AG04449 (cell line): ENCODE measurements around the gene ANO2.

Experiments used
- CTCF ChIA-PET: fragments of 350-600 bp; formaldehyde crosslinking; extraction: SDS; loops from one replicate; lab custom pipeline; 2021; ENCODE audit warnings: antibody characterized with exemption; lab: Yijun Ruan, JAX
- POLR2A ChIA-PET: fragments of 400-600, 350-600 bp; formaldehyde crosslinking; extraction: SDS; loops from one replicate; lab custom pipeline; 2020; ENCODE audit warnings: antibody characterized with exemption, inconsistent platforms; lab: Yijun Ruan, JAX
- DNase-seq: peaks from one replicate; pipeline ENCODE4 v3.0.0-alpha.2; 2010; ENCODE audit warnings: low read depth, low spot score
- H3K4me3 ChIP-seq: 2 replicates; pipeline ENCODE4 v1.5.1; 2011; ENCODE audit warnings: low read depth, mild to moderate bottlenecking, control low read depth, low read length
- TF ChIP-seq, protein P1 (sequence below): IDR thresholded peaks from one replicate; pipeline ENCODE4 v1.5.1; 2011; ENCODE audit warnings: mild to moderate bottlenecking, moderate library complexity, low read length, control low read depth, inconsistent platforms; ENCODE audit not compliant: insufficient read depth; ENCODE audit errors: missing control alignments

ANO2 gene

DNA sequence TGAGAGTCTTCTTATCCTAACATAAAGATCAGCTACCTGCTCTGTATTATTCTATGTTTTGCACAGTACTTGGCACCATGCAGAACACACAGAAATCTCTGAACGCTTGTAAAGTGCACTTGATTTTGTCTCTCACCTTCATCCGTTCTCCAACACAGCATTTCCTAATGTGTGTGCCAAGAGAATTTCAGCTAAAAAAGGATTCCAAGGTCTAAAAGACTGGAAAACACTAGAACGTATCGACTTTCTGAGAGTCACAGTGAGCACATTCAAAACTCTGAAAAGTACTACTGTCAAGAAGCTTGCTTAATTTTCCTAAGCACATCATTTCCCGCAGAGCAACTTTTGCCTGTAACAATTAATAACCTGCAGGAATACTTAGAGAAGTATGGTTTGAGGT is 211.1 kb downstream of the ANO2 start:
- no peak for DNase-seq
- H3K4me3 ChIP-seq, result no peak overlapping the region
- TF ChIP-seq, protein P1, sequence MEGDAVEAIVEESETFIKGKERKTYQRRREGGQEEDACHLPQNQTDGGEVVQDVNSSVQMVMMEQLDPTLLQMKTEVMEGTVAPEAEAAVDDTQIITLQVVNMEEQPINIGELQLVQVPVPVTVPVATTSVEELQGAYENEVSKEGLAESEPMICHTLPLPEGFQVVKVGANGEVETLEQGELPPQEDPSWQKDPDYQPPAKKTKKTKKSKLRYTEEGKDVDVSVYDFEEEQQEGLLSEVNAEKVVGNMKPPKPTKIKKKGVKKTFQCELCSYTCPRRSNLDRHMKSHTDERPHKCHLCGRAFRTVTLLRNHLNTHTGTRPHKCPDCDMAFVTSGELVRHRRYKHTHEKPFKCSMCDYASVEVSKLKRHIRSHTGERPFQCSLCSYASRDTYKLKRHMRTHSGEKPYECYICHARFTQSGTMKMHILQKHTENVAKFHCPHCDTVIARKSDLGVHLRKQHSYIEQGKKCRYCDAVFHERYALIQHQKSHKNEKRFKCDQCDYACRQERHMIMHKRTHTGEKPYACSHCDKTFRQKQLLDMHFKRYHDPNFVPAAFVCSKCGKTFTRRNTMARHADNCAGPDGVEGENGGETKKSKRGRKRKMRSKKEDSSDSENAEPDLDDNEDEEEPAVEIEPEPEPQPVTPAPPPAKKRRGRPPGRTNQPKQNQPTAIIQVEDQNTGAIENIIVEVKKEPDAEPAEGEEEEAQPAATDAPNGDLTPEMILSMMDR, result no peak
- ChIA-PET CTCF (interaction anchor here (5.2 kb wide), 1 partner anchor 11 kb away, joined by 52 read pairs; no protein-coding TSS in a partner anchor), POLR2A (no interaction called here)

DNA sequence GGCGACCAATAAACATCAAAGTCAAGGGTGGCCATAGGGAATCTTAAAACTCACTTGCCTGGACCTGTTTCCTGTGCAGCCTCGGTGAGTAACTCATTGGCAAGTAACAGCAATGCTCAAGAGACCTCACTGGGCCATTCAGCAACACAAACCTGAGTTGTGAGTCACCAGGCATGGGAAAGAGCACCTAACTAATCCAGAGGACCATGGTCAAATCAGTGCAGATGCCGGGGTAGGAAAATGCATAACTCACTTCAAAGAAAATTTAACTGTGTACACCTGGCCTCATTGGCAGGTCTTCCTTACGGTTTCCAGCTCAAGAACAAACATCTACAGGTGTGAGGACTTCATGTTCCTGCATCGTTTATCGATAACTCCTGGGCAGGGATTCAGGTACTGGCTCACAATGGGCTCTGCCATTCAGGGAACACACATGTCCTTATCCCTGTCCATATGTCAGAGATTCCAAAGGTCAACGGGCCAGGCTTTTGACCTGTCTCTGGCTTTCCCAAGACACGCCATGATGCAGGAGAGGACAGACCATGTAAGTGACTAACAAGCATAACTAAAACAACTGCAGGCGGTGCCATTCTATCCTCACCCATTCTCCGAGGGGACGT is 211.8 kb downstream of the ANO2 start:
- H3K4me3 ChIP-seq, result no peak overlapping the region
- no peak for DNase-seq
- TF ChIP-seq, protein P1, result no peak
- ChIA-PET POLR2A (no interaction called here), CTCF (interaction anchor here (5.2 kb wide), 1 partner anchor 12 kb away, joined by 52 read pairs; no protein-coding TSS in a partner anchor)

DNA sequence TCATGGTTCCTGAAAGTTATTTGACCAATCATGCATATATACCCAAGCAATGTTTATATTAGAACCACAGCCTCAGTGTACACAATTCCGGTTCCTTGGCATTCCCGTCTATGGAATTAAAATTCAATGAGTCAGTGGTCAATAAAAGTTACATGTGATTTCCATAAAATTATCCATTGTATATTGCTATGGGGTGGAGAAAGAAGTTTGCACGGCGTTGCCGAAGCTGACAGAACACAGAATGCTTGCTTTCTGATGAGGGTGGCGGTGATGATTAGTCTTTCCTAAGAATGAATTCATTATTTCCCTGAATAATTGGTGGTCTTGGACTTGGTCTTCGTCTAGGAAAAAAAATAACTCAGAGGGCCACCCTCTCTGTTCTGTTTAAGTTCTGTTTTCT is 214.1 kb downstream of the ANO2 start:
- POLR2A ChIA-PET, result no interaction called here
- TF ChIP-seq, protein P1, result no peak
- CTCF ChIA-PET, result interaction anchor here (2.9 kb wide), 1 partner anchor 15 kb away, joined by 20 read pairs; no protein-coding TSS in a partner anchor
- no peak overlapping the region for H3K4me3 ChIP-seq
- no peak for DNase-seq

DNA sequence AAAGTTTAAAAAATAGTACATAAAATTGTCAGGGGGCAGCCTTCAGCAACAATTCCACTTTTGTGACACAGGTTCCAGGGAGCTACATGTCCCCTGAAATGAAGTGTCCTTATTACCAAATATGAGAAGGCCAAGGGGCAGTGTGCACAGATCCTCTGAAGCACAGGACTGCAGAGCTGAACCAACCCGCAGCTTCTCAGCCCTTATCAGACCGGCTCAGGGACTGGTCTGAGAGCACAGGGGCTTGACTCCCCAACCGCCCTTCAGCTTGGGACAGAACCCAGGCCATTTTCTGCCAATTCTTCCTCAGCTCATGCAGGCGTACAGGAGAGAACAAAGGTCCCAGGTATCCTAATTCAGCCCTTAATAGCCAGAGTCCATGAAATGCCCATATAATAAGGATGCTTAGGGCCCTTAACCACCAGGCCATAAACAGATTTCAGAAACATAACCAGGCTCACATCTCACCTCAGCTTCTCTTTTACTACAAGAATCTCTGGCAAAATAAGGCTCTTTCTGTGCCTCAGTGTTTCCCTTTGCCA is 221.3 kb downstream of the ANO2 start:
- DNase-seq, result no peak
- ChIA-PET POLR2A (no interaction called here), CTCF (no interaction called here)
- TF ChIP-seq, protein P1, result no peak
- no peak overlapping the region for H3K4me3 ChIP-seq

DNA sequence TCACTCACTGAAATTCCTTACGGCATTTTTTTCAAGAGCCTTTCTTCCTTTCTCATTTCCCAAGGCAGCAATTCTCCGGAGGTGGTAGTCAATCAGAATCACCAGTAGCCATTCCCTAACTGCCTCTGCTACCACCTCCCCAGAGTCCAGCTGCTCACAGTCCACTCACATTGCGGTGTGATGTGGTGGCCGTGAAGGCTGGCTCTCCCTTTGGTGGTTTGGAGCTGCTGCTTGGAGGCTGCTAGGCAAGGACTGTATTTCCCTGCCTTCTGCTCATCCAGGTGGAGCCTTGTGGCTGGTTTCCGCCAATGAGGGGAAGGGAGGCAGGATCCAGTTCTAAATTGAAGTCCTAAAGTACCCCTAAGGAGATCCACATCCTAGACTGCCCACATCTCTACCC is 222.0 kb downstream of the ANO2 start:
- ChIA-PET CTCF (no interaction called here), POLR2A (no interaction called here)
- H3K4me3 ChIP-seq, result no peak overlapping the region
- DNase-seq, result no peak
- TF ChIP-seq, protein P1, result no peak

DNA sequence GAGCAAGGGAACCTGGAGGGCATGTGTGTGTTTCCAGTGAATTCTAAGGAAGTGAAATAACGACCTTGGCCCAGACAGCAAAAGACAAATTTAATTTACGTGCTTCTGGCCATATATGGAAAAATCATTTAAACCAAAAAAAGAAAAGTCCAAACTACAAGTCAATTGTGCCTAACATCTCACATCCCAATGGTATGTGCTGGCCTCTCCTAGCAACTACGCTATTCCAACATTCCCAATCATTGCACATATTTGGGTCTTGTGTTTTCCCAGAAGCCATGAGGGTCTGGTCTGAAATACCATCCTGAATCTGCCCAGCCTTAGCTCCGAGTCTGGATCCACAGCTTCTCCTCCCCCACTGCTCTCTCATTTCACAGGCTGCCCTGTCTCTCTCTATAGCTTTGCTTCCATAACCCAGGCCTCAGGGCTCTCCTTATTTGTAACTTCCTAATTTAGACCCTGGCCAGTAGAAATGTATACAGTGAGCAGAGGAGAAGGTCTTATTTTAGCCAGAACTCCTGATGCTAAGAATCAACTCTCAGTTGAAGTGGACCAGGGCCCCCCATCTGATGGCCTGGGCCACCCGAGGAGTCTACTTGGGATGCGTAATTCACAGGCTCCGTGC is 224.6 kb downstream of the ANO2 start:
- POLR2A ChIA-PET, result no interaction called here
- no peak for DNase-seq
- H3K4me3 ChIP-seq, result no peak overlapping the region
- CTCF ChIA-PET, result interaction anchor here (3.7 kb wide), 1 partner anchor 24 kb away, joined by 19 read pairs; no protein-coding TSS in a partner anchor
- TF ChIP-seq, protein P1, result no peak
